ENCODE data around the gene TRMT5. TPM values are rescaled to one million over a fixed set of nuclear protein-coding genes. Genes with fewer than 3 reads are reported as not detected.

The TRMT5 gene
- polyA plus RNA-seq, 1 of the 3 experiments (the other 2 are of a cell fraction), result 4.0 TPM

- TF ChIP-seq IRF3 (IDR thresholded peaks at IDR 0.05; ENCODE audit: low read depth, low read length) (no peak), POLR2AphosphoS5 (IDR thresholded peaks at IDR 0.05; ENCODE audit: low read depth, low read length) (no peak), FOXJ3 (CRISPR knock-in tag; IDR thresholded peaks at IDR 0.05) (no peak), RCOR1 (IDR thresholded peaks at IDR 0.05; ENCODE audit: low read length) (no peak), FOSL2 (IDR thresholded peaks at IDR 0.05; ENCODE audit: borderline replicate concordance, low read depth) (peak; percentile 39; the same call in 1 of the 2 replicates), RAD21 (IDR thresholded peaks at IDR 0.05; ENCODE audit: low read length) (peak; percentile 87), CTCF (IDR thresholded peaks at IDR 0.05) (peak; percentile 96)
Measured at GRCh38 chr14:61025251-61026223, 44.7 kb upstream of the TRMT5 start (continued).

GRCh38 chr14:61019537-61019936 lies 38.7 kb upstream of the TRMT5 start:
- no peaks in the 10 kb centered on the region for H3K9me3 ChIP-seq

More at GRCh38 chr14:61019537-61019936, 38.7 kb upstream of the TRMT5 start:
- no peaks in the 10 kb centered on the region for H3K9me2 ChIP-seq
- TF ChIP-seq GATA2 (CRISPR knock-in tag; IDR thresholded peaks at IDR 0.05) (no peak), USF1 (IDR thresholded peaks at IDR 0.05; ENCODE audit: borderline replicate concordance, low read depth) (no peak), NFIC (IDR thresholded peaks at IDR 0.05; ENCODE audit: borderline replicate concordance) (no peak)
- no peak overlapping the region for H3K27ac ChIP-seq (ENCODE audit: low read depth in 2 of 2, low read length in 1 of 2)
- 89% methylated on average over 1 of the region's 1 CpG for whole genome bisulfite sequencing (ENCODE audit: low lambda C conversion rate)
- H2AFZ ChIP-seq (ENCODE audit: low read depth), result no peak overlapping the region
- CTCF ChIA-PET, result no interaction called here
- H4K20me1 ChIP-seq (ENCODE audit: insufficient read depth), result no peaks in the 10 kb centered on the region
- DNase-seq, result no peak
- no peak overlapping the region for H3K4me3 ChIP-seq (ENCODE audit: low read depth in 2 of 2, low read length in 1 of 2)
- peaks cover 5 to 21% of the 10 kb centered on the region in 2 experiments for H3K36me3 ChIP-seq (replicated peaks in 1 of 2; ENCODE audit: control insufficient read depth in 1 of 2, insufficient read depth in 2 of 2, low read length in 1 of 2)
- H3F3A ChIP-seq (replicated peaks; ENCODE audit: insufficient read depth), result no peaks in the 10 kb centered on the region
- H3K4me1 ChIP-seq (ENCODE audit: control insufficient read depth in 1 of 2, insufficient read depth in 2 of 2, low read depth in 1 of 2, low read length in 1 of 2), result peaks cover 0 to 7% of the 10 kb centered on the region in 2 experiments; a peak in 2 of 4 replicates
- no peak overlapping the region for H3K4me2 ChIP-seq
- H3K9ac ChIP-seq, result no peak overlapping the region
- POLR2A ChIA-PET, result no interaction called here
- H3K27me3 ChIP-seq (ENCODE audit: insufficient read depth), result no peaks in the 10 kb centered on the region
- no peaks in the 10 kb centered on the region for H3K79me2 ChIP-seq (ENCODE audit: insufficient read depth)

All from SK-N-SH (cell line).